Measurements from ENCODE around the gene C19orf81.

GRCh38 chr19:50639121-50640112, 9.8 kb upstream of the C19orf81 start, which contains the start of gene SYT3:
- TF ChIP-seq CTCF (IDR thresholded peaks at IDR 0.05) (no peak), EP300 (IDR thresholded peaks at IDR 0.05) (no peak), POLR2AphosphoS5 (IDR thresholded peaks at IDR 0.05) (no peak)

Measured in esophagus muscularis mucosa (tissue), 4 donors.